Sigmoid colon (tissue), 4 donors: ENCODE data around the gene SOX14.

Source experiments
- EP300 ChIP-seq, 4 donors: sonication (generic); formaldehyde crosslinking; IDR thresholded peaks; one replicate each; pipeline ENCODE4 v1.6.1; 2017; ENCODE audit warnings: antibody characterized with exemption in 4 of 4
- TF ChIP-seq, protein P1 (sequence below), 4 experiments: fragments of 450-650 bp in 3 of 4; fragments of 200-600 bp in 1 of 4; IDR thresholded peaks; one replicate each; pipeline ENCODE4 v1.5.1; 2016 to 2019; ENCODE audit warnings: antibody characterized with exemption in 4 of 4, mild to moderate bottlenecking in 3 of 4, moderate library complexity in 2 of 4

DNA sequence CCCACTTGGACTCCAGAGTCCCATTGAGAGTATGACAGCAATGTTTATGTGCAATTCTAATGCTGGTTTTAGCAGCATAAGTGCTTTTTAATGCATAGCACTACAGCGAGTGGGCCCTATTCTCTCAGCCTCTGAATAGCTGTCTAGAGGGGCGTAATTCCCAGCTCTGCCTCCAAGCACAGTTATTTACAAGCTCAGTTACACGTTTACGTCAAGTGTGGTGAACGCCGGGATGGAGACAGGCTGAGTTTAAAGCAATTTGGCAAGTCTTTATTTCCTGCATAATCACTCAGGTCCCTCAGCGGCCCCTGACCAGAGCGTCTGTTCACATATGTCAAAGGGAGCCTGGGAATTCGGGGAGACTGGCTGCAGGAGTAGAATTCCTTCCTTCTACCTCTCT, 43.9 kb downstream of the SOX14 start:
- TF ChIP-seq EP300 (IDR thresholded peaks at IDR 0.05): no peak
- TF ChIP-seq, protein P1, sequence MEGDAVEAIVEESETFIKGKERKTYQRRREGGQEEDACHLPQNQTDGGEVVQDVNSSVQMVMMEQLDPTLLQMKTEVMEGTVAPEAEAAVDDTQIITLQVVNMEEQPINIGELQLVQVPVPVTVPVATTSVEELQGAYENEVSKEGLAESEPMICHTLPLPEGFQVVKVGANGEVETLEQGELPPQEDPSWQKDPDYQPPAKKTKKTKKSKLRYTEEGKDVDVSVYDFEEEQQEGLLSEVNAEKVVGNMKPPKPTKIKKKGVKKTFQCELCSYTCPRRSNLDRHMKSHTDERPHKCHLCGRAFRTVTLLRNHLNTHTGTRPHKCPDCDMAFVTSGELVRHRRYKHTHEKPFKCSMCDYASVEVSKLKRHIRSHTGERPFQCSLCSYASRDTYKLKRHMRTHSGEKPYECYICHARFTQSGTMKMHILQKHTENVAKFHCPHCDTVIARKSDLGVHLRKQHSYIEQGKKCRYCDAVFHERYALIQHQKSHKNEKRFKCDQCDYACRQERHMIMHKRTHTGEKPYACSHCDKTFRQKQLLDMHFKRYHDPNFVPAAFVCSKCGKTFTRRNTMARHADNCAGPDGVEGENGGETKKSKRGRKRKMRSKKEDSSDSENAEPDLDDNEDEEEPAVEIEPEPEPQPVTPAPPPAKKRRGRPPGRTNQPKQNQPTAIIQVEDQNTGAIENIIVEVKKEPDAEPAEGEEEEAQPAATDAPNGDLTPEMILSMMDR (IDR thresholded peaks at IDR 0.05): no peak
